Mesenchymal stem cell (in vitro differentiated cells and primary cell): Measurements from ENCODE around the gene NUDT13.

Experiments
- DNase-seq: peaks from one replicate; pipeline ENCODE4 v3.0.0-alpha.2; 2013
- H2AFZ ChIP-seq: one replicate; pipeline ENCODE4 v1.6.1; 2013; ENCODE audit warnings: low read depth, mild to moderate bottlenecking, control low read depth, inconsistent platforms, low read length, moderate library complexity
- H2AK5ac ChIP-seq: 2 replicates; pipeline ENCODE4 v1.6.1; 2013; ENCODE audit warnings: low read length, moderate library complexity, mild to moderate bottlenecking, inconsistent platforms; ENCODE audit not compliant: severe bottlenecking
- H2BK120ac ChIP-seq: one replicate; pipeline ENCODE4 v1.6.1; 2013; ENCODE audit warnings: low read depth, mild to moderate bottlenecking, inconsistent platforms, low read length, moderate library complexity
- H2BK12ac ChIP-seq, 2 experiments: one replicate each; pipeline ENCODE4 v1.6.1; 2013; ENCODE audit warnings: inconsistent platforms in 2 of 2, low read length in 2 of 2, mild to moderate bottlenecking in 2 of 2, moderate library complexity in 2 of 2, control low read depth in 1 of 2
- H2BK15ac ChIP-seq: one replicate; pipeline ENCODE4 v1.6.1; 2013; ENCODE audit warnings: mild to moderate bottlenecking, low read depth, inconsistent platforms; ENCODE audit not compliant: poor library complexity, severe bottlenecking
- H2BK5ac ChIP-seq: 2 replicates; pipeline ENCODE4 v1.6.1; 2013; ENCODE audit warnings: low read depth, mild to moderate bottlenecking, low read length, control low read depth, inconsistent platforms; ENCODE audit not compliant: poor library complexity, severe bottlenecking
- H3K14ac ChIP-seq, 2 experiments: one replicate each; pipeline ENCODE4 v1.6.1; 2013; ENCODE audit warnings: inconsistent platforms in 2 of 2, low read length in 2 of 2, control low read depth in 1 of 2, mild to moderate bottlenecking in 1 of 2, moderate library complexity in 1 of 2
- H3K18ac ChIP-seq, 2 experiments: one replicate each; pipeline ENCODE4 v1.6.1; 2013; ENCODE audit warnings: inconsistent platforms in 2 of 2, low read length in 2 of 2, control low read depth in 1 of 2, low read depth in 1 of 2, mild to moderate bottlenecking in 1 of 2
- H3K23ac ChIP-seq, 2 experiments: one replicate each; pipeline ENCODE4 v1.6.1; 2013; ENCODE audit warnings: inconsistent platforms in 2 of 2, low read length in 2 of 2, mild to moderate bottlenecking in 2 of 2, moderate library complexity in 2 of 2, control low read depth in 1 of 2
- H3K27ac ChIP-seq: 2 replicates; pipeline ENCODE4 v1.5.1; 2013; ENCODE audit warnings: mild to moderate bottlenecking, moderate library complexity, low read length, control low read depth, inconsistent platforms; ENCODE audit not compliant: poor library complexity, severe bottlenecking
- H3K27me3 ChIP-seq, 2 experiments: 2 replicates each; pipeline versions ENCODE4 v1.6.1 to v1.7.0; 2013; ENCODE audit warnings: low read length in 2 of 2, mild to moderate bottlenecking in 2 of 2, moderate library complexity in 2 of 2, control low read depth in 1 of 2, inconsistent platforms in 1 of 2; ENCODE audit not compliant: control insufficient read depth in 1 of 2, insufficient read depth in 1 of 2
- H3K36me3 ChIP-seq, 2 experiments: 2 replicates each; pipeline versions ENCODE4 v1.6.1 to v1.7.0; 2013; ENCODE audit warnings: low read length in 2 of 2, control low read depth in 1 of 2, inconsistent platforms in 1 of 2, low read depth in 1 of 2, mild to moderate bottlenecking in 1 of 2; ENCODE audit not compliant: insufficient read depth in 2 of 2, control insufficient read depth in 1 of 2
- H3K4ac ChIP-seq, 2 experiments: one replicate each; pipeline ENCODE4 v1.6.1; 2013; ENCODE audit warnings: inconsistent platforms in 2 of 2, low read length in 2 of 2, mild to moderate bottlenecking in 2 of 2, moderate library complexity in 2 of 2, control low read depth in 1 of 2, low read depth in 1 of 2
- H3K4me1 ChIP-seq: 2 replicates; pipeline ENCODE4 v1.6.1; 2013; ENCODE audit warnings: low read depth, low read length, control low read depth; ENCODE audit not compliant: control insufficient read depth, insufficient read depth
- H3K4me2 ChIP-seq: 2 replicates; pipeline ENCODE4 v1.6.1; 2013; ENCODE audit warnings: low read length, mild to moderate bottlenecking, inconsistent platforms; ENCODE audit not compliant: poor library complexity, severe bottlenecking
- H3K4me3 ChIP-seq, 2 experiments: 2 replicates each; pipeline versions ENCODE4 v1.5.1 to v1.7.0; 2013; ENCODE audit warnings: low read length in 2 of 2, mild to moderate bottlenecking in 2 of 2, control low read depth in 1 of 2, low read depth in 1 of 2; ENCODE audit not compliant: insufficient read depth in 1 of 2
- H3K79me1 ChIP-seq: replicated peaks from 2 replicates; pipeline ENCODE4 v1.6.1; 2013; ENCODE audit warnings: mild to moderate bottlenecking, control low read depth, low read length, inconsistent platforms; ENCODE audit not compliant: poor library complexity, severe bottlenecking
- H3K9ac ChIP-seq: 2 replicates; pipeline ENCODE4 v1.7.0; 2013; ENCODE audit warnings: mild to moderate bottlenecking, low read length, moderate library complexity
- H3K9me3 ChIP-seq: 2 replicates; pipeline ENCODE4 v1.7.0; 2013; ENCODE audit warnings: mild to moderate bottlenecking, low read length; ENCODE audit not compliant: control insufficient read depth
- H4K8ac ChIP-seq: one replicate; pipeline ENCODE4 v1.6.1; 2013; ENCODE audit warnings: inconsistent platforms, mild to moderate bottlenecking, low read length, moderate library complexity
- H4K91ac ChIP-seq: one replicate; pipeline ENCODE4 v1.6.1; 2013; ENCODE audit warnings: mild to moderate bottlenecking, low read length, inconsistent platforms
- WGBS: methylation state at CpG from one replicate; pipeline ENCODE4 v1.1.7; 2013; ENCODE audit warnings: mixed read lengths; 5-methylcytosine and 5-hydroxymethylcytosine counted together

Gene NUDT13

DNA sequence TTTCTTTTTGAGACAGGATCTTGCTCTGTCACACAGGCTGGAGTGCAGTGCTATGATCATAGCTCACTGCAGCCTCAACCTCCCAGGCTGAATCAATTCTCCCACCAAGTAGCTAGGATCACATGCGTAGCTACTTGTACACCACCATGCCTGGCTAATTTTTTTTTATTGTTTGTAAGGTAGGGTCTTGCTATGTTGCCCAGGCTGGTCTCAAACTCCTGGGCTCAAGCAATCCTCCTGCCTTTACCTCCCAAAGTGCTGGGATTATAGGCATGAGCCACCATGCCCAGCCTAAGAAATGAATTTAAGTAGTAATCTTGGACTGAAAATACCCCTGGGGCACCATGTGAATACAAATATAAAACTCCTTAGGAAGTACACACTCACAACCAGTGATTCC is 5.8 kb downstream of the NUDT13 start:
- Histone ChIP-seq H2BK12ac (no peak overlapping the region), H3K18ac (no peak overlapping the region), H3K79me1 (peaks cover 5% of the 10 kb centered on the region), H3K4me3 (no peak overlapping the region), H3K9ac (no peak overlapping the region), H3K9me3 (no peaks in the 10 kb centered on the region), H3K4me1 (peaks cover 3% of the 10 kb centered on the region), H2AFZ (no peak overlapping the region), H2BK120ac (no peak overlapping the region), H4K8ac (no peak overlapping the region), H3K4ac (no peak overlapping the region), H2AK5ac (no peak overlapping the region), H3K4me2 (no peak overlapping the region), H3K23ac (no peak overlapping the region), H3K27ac (no peak overlapping the region), H2BK5ac (no peak overlapping the region), H3K27me3 (no peaks in the 10 kb centered on the region), H3K14ac (no peak overlapping the region), H3K36me3 (peaks cover 0 to 8% of the 10 kb centered on the region in 2 experiments), H4K91ac (no peak overlapping the region), H2BK15ac (no peak overlapping the region)
- WGBS, result no CpG with 5 or more reads among the region's 1 CpG
- DNase-seq, result no peak

DNA sequence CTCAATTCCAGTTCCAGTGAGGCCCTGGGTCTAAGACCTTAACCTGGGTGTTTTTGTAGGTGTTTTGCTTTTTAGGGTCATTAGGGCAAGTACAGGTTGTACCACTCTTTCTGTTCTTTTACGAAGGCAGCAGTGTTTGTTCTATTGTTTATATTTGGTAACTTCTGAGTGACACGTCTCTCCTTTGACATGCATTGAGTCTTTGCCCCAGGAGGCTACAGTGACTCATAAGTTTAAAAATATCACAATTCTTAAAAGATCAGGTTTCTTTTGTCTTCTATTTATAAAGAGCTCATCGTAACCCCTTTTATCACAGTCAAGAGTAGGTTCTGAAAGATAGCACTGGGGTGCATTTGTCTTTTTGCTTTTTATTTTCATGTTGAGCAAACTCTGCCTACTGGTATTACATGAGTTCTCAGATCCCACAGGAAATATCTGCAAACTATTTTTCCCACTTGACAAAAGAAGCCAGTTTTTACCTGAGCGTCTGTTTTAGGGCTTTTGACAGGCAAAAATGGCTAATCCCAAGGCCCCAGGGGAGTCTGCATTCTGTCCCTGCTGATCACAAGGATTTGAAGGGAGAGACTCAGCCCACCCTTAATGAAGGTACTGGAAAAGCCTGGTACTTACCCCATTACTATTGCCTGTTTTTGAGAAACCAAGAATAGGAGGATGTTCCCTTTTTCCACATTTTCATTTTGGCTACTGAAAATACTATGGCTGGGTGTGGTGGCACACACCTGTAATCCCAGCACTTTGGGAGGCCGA is 7.9 kb downstream of the NUDT13 start:
- Histone ChIP-seq H3K23ac (no peak overlapping the region), H3K36me3 (peaks cover 0 to 21% of the 10 kb centered on the region in 2 experiments), H3K4ac (no peak overlapping the region), H2BK120ac (no peak overlapping the region), H3K4me3 (peak overlapping the region in 1 of 2 experiments; percentile 37), H3K14ac (no peak overlapping the region), H4K8ac (no peak overlapping the region), H3K79me1 (peaks cover 5% of the 10 kb centered on the region), H3K4me2 (peak overlapping the region; percentile 29), H3K27ac (no peak overlapping the region), H2BK15ac (no peak overlapping the region), H2AFZ (no peak overlapping the region), H3K9me3 (no peaks in the 10 kb centered on the region), H2AK5ac (peak overlapping the region; percentile 89), H4K91ac (no peak overlapping the region), H3K4me1 (peaks cover 4% of the 10 kb centered on the region), H2BK12ac (no peak overlapping the region), H2BK5ac (no peak overlapping the region), H3K18ac (no peak overlapping the region), H3K27me3 (no peaks in the 10 kb centered on the region), H3K9ac (peak overlapping the region; percentile 64)
- peak; percentile 67 for DNase-seq
- WGBS, result 60% methylated on average over 3 of the region's 5 CpGs

DNA sequence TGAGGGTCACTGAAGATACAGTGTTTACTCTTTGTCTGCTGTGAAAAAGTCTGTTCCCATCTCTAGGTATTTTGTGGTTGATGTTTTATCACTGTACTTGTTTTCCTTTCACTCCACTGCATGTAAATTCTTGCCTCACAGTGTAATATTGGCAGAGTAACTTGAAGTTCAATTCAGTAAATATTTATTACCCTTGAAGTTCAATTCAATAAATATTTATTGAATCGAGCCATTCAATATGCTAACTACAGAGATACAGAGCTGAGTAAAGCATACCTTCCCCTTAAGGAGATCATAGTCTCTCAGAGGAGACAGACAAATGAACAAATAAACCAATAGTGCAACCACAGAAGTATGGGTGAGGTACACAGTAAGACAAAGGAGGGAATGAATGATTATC is 9.2 kb downstream of the NUDT13 start:
- Histone ChIP-seq H3K79me1 (peaks cover 9% of the 10 kb centered on the region), H3K4me3 (no peak overlapping the region), H3K9me3 (no peaks in the 10 kb centered on the region), H3K9ac (no peak overlapping the region), H3K18ac (no peak overlapping the region), H2BK15ac (no peak overlapping the region), H3K4me1 (peaks cover 4% of the 10 kb centered on the region), H4K91ac (no peak overlapping the region), H3K14ac (no peak overlapping the region), H3K4me2 (no peak overlapping the region), H3K23ac (no peak overlapping the region), H2BK5ac (no peak overlapping the region), H2AK5ac (no peak overlapping the region), H3K27me3 (no peaks in the 10 kb centered on the region), H3K36me3 (peaks cover 5 to 31% of the 10 kb centered on the region in 2 experiments), H3K27ac (no peak overlapping the region), H2AFZ (no peak overlapping the region), H3K4ac (no peak overlapping the region), H2BK12ac (no peak overlapping the region), H4K8ac (no peak overlapping the region), H2BK120ac (no peak overlapping the region)
- no CpG with 5 or more reads among the region's 1 CpG for WGBS
- DNase-seq, result no peak

GRCh38 chr10:73119952-73120351 is 9.7 kb downstream of the NUDT13 start:
- Histone ChIP-seq H3K18ac (no peak overlapping the region), H3K27ac (no peak overlapping the region), H3K23ac (no peak overlapping the region), H3K4me3 (no peak overlapping the region), H2BK120ac (no peak overlapping the region), H3K4me2 (no peak overlapping the region), H4K8ac (no peak overlapping the region), H3K14ac (no peak overlapping the region), H2BK12ac (no peak overlapping the region), H2BK5ac (no peak overlapping the region), H2AK5ac (no peak overlapping the region), H3K36me3 (peaks cover 6 to 36% of the 10 kb centered on the region in 2 experiments), H2BK15ac (no peak overlapping the region), H3K9ac (no peak overlapping the region), H2AFZ (no peak overlapping the region), H3K79me1 (peaks cover 9% of the 10 kb centered on the region), H4K91ac (no peak overlapping the region), H3K4ac (no peak overlapping the region), H3K9me3 (no peaks in the 10 kb centered on the region), H3K4me1 (peaks cover 4% of the 10 kb centered on the region), H3K27me3 (no peaks in the 10 kb centered on the region)
- no peak for DNase-seq
- 100% methylated on average over 4 of the region's 4 CpGs for WGBS
